ENCODE measurements around the gene STK32C. TPM values are rescaled to one million over a fixed set of nuclear protein-coding genes. Genes with fewer than 3 reads are reported as not detected.
"Not testable (repeated sequence)": the region's sequence is repeated elsewhere in the genome, so short reads cannot be mapped to it uniquely, and the experiment has no call there.

The STK32C gene
- polyA plus RNA-seq, 2 donors, result 4.5 to 5.6 TPM

- Histone ChIP-seq H3K27me3 (ENCODE audit: control insufficient read depth in 1 of 2, insufficient read depth in 2 of 2, low read length in 2 of 2) (no peaks in the 10 kb centered on the region), H3K9me3 (ENCODE audit: control insufficient read depth in 2 of 2, insufficient read depth in 1 of 2, low read depth in 1 of 2, low read length in 1 of 2) (no peaks in the 10 kb centered on the region), H3K4me1 (ENCODE audit: control insufficient read depth in 2 of 2, insufficient read depth in 2 of 2, low read length in 1 of 2) (peaks cover 0 to 4% of the 10 kb centered on the region in 2 donors), H3K36me3 (ENCODE audit: control insufficient read depth in 2 of 2, insufficient read depth in 2 of 2, low read length in 1 of 2) (no peaks in the 10 kb centered on the region), H3K4me3 (ENCODE audit: low read depth in 1 of 2, low read length in 2 of 2) (no peak overlapping the region), H3K27ac (ENCODE audit: low read depth in 2 of 2, low read length in 1 of 2) (no peak overlapping the region)
- 75% methylated on average over 6 of the region's 6 CpGs for WGBS, 2 donors
Observed at GRCh38 chr10:132322586-132323048, 14.9 kb upstream of the STK32C start.

- peaks cover 0 to 4% of the 10 kb centered on the region in 2 donors for H3K4me1 ChIP-seq (ENCODE audit: control insufficient read depth in 2 of 2, insufficient read depth in 2 of 2, low read length in 1 of 2)
- 89 to 93% methylated on average over 10 of the region's 10 CpGs for WGBS, 2 donors
- H3K27ac ChIP-seq (ENCODE audit: low read depth in 2 of 2, low read length in 1 of 2), result no peak overlapping the region
- no peaks in the 10 kb centered on the region for H3K9me3 ChIP-seq (ENCODE audit: control insufficient read depth in 2 of 2, insufficient read depth in 1 of 2, low read depth in 1 of 2, low read length in 1 of 2)
- H3K27me3 ChIP-seq (ENCODE audit: control insufficient read depth in 1 of 2, insufficient read depth in 2 of 2, low read length in 2 of 2), result no peaks in the 10 kb centered on the region
- no peaks in the 10 kb centered on the region for H3K36me3 ChIP-seq (ENCODE audit: control insufficient read depth in 2 of 2, insufficient read depth in 2 of 2, low read length in 1 of 2)
- no peak overlapping the region for H3K4me3 ChIP-seq (ENCODE audit: low read depth in 1 of 2, low read length in 2 of 2)
Observed at GRCh38 chr10:132321726-132322125, 14.0 kb upstream of the STK32C start.

- H3K27ac ChIP-seq (ENCODE audit: low read depth in 2 of 2, low read length in 1 of 2), result no peak overlapping the region
- H3K27me3 ChIP-seq (ENCODE audit: control insufficient read depth in 1 of 2, insufficient read depth in 2 of 2, low read length in 2 of 2), result no peaks in the 10 kb centered on the region
- H3K4me3 ChIP-seq (ENCODE audit: low read depth in 1 of 2, low read length in 2 of 2), result no peak overlapping the region
- peaks cover 0 to 4% of the 10 kb centered on the region in 2 donors for H3K4me1 ChIP-seq (ENCODE audit: control insufficient read depth in 2 of 2, insufficient read depth in 2 of 2, low read length in 1 of 2)
- no peaks in the 10 kb centered on the region for H3K36me3 ChIP-seq (ENCODE audit: control insufficient read depth in 2 of 2, insufficient read depth in 2 of 2, low read length in 1 of 2)
- H3K9me3 ChIP-seq (ENCODE audit: control insufficient read depth in 2 of 2, insufficient read depth in 1 of 2, low read depth in 1 of 2, low read length in 1 of 2), result no peaks in the 10 kb centered on the region
- WGBS, 2 donors, result 87 to 91% methylated on average over 13 of the region's 13 CpGs
Observed at GRCh38 chr10:132320654-132321469, 13.1 kb upstream of the STK32C start.

GRCh38 chr10:132319853-132320653 lies 12.3 kb upstream of the STK32C start:
- no peak overlapping the region for H3K27ac ChIP-seq (ENCODE audit: low read depth in 2 of 2, low read length in 1 of 2)
- H3K9me3 ChIP-seq (ENCODE audit: control insufficient read depth in 2 of 2, insufficient read depth in 1 of 2, low read depth in 1 of 2, low read length in 1 of 2), result no peaks in the 10 kb centered on the region
- H3K4me3 ChIP-seq (ENCODE audit: low read depth in 1 of 2, low read length in 2 of 2), result no peak overlapping the region
- H3K27me3 ChIP-seq (ENCODE audit: control insufficient read depth in 1 of 2, insufficient read depth in 2 of 2, low read length in 2 of 2), result no peaks in the 10 kb centered on the region
- no peaks in the 10 kb centered on the region for H3K36me3 ChIP-seq (ENCODE audit: control insufficient read depth in 2 of 2, insufficient read depth in 2 of 2, low read length in 1 of 2)
- WGBS, 2 donors, result 57 to 60% methylated on average over 15 of the region's 15 CpGs
- H3K4me1 ChIP-seq (ENCODE audit: control insufficient read depth in 2 of 2, insufficient read depth in 2 of 2, low read length in 1 of 2), result peaks cover 0 to 4% of the 10 kb centered on the region in 2 donors

- WGBS, 2 donors, result 90 to 95% methylated on average over 6 of the region's 6 CpGs
- H3K4me3 ChIP-seq (ENCODE audit: low read depth in 1 of 2, low read length in 2 of 2); H3K27me3 ChIP-seq (ENCODE audit: control insufficient read depth in 1 of 2, insufficient read depth in 2 of 2, low read length in 2 of 2); H3K36me3 ChIP-seq (ENCODE audit: control insufficient read depth in 2 of 2, insufficient read depth in 2 of 2, low read length in 1 of 2); H3K27ac ChIP-seq (ENCODE audit: low read depth in 2 of 2, low read length in 1 of 2); H3K4me1 ChIP-seq (ENCODE audit: control insufficient read depth in 2 of 2, insufficient read depth in 2 of 2, low read length in 1 of 2); H3K9me3 ChIP-seq (ENCODE audit: control insufficient read depth in 2 of 2, insufficient read depth in 1 of 2, low read depth in 1 of 2, low read length in 1 of 2): not testable (repeated sequence)
Observed at GRCh38 chr10:132317477-132317876, 9.7 kb upstream of the STK32C start.

GRCh38 chr10:132316133-132316532 lies 8.4 kb upstream of the STK32C start:
- no peak overlapping the region for H3K27ac ChIP-seq (ENCODE audit: low read depth in 2 of 2, low read length in 1 of 2)
- H3K36me3 ChIP-seq (ENCODE audit: control insufficient read depth in 2 of 2, insufficient read depth in 2 of 2, low read length in 1 of 2), result no peaks in the 10 kb centered on the region
- H3K27me3 ChIP-seq (ENCODE audit: control insufficient read depth in 1 of 2, insufficient read depth in 2 of 2, low read length in 2 of 2), result no peaks in the 10 kb centered on the region
- no peaks in the 10 kb centered on the region for H3K9me3 ChIP-seq (ENCODE audit: control insufficient read depth in 2 of 2, insufficient read depth in 1 of 2, low read depth in 1 of 2, low read length in 1 of 2)
- WGBS, 2 donors, result 79 to 88% methylated on average over 5 of the region's 5 CpGs
- peaks cover 0 to 4% of the 10 kb centered on the region in 2 donors for H3K4me1 ChIP-seq (ENCODE audit: control insufficient read depth in 2 of 2, insufficient read depth in 2 of 2, low read length in 1 of 2)
- no peak overlapping the region for H3K4me3 ChIP-seq (ENCODE audit: low read depth in 1 of 2, low read length in 2 of 2)

GRCh38 chr10:132314881-132315280 lies 7.1 kb upstream of the STK32C start:
- H3K27ac ChIP-seq (ENCODE audit: low read depth in 2 of 2, low read length in 1 of 2); H3K4me3 ChIP-seq (ENCODE audit: low read depth in 1 of 2, low read length in 2 of 2); H3K27me3 ChIP-seq (ENCODE audit: control insufficient read depth in 1 of 2, insufficient read depth in 2 of 2, low read length in 2 of 2); H3K9me3 ChIP-seq (ENCODE audit: control insufficient read depth in 2 of 2, insufficient read depth in 1 of 2, low read depth in 1 of 2, low read length in 1 of 2); H3K4me1 ChIP-seq (ENCODE audit: control insufficient read depth in 2 of 2, insufficient read depth in 2 of 2, low read length in 1 of 2); H3K36me3 ChIP-seq (ENCODE audit: control insufficient read depth in 2 of 2, insufficient read depth in 2 of 2, low read length in 1 of 2): not testable (repeated sequence)
- WGBS, 2 donors, result 92 to 96% methylated on average over 8 of the region's 8 CpGs

- peaks cover 0 to 2% of the 10 kb centered on the region in 2 donors for H3K27me3 ChIP-seq (ENCODE audit: control insufficient read depth in 1 of 2, insufficient read depth in 2 of 2, low read length in 2 of 2)
- H3K4me3 ChIP-seq (ENCODE audit: low read depth in 1 of 2, low read length in 2 of 2), result no peak overlapping the region
- no peaks in the 10 kb centered on the region for H3K9me3 ChIP-seq (ENCODE audit: control insufficient read depth in 2 of 2, insufficient read depth in 1 of 2, low read depth in 1 of 2, low read length in 1 of 2)
- WGBS, 2 donors, result 93 to 96% methylated on average over 4 of the region's 4 CpGs
- no peak overlapping the region for H3K27ac ChIP-seq (ENCODE audit: low read depth in 2 of 2, low read length in 1 of 2)
- no peaks in the 10 kb centered on the region for H3K36me3 ChIP-seq (ENCODE audit: control insufficient read depth in 2 of 2, insufficient read depth in 2 of 2, low read length in 1 of 2)
- no peaks in the 10 kb centered on the region for H3K4me1 ChIP-seq (ENCODE audit: control insufficient read depth in 2 of 2, insufficient read depth in 2 of 2, low read length in 1 of 2)
Observed at GRCh38 chr10:132314336-132314735, 6.6 kb upstream of the STK32C start.

- Histone ChIP-seq H3K4me3 (ENCODE audit: low read depth in 1 of 2, low read length in 2 of 2) (no peak overlapping the region), H3K27ac (ENCODE audit: low read depth in 2 of 2, low read length in 1 of 2) (no peak overlapping the region), H3K9me3 (ENCODE audit: control insufficient read depth in 2 of 2, insufficient read depth in 1 of 2, low read depth in 1 of 2, low read length in 1 of 2) (no peaks in the 10 kb centered on the region), H3K36me3 (ENCODE audit: control insufficient read depth in 2 of 2, insufficient read depth in 2 of 2, low read length in 1 of 2) (no peaks in the 10 kb centered on the region), H3K27me3 (ENCODE audit: control insufficient read depth in 1 of 2, insufficient read depth in 2 of 2, low read length in 2 of 2) (peaks cover 0 to 2% of the 10 kb centered on the region in 2 donors), H3K4me1 (ENCODE audit: control insufficient read depth in 2 of 2, insufficient read depth in 2 of 2, low read length in 1 of 2) (peaks cover 0 to 2% of the 10 kb centered on the region in 2 donors)
- WGBS, 2 donors, result 94 to 97% methylated on average over 6 of the region's 6 CpGs
Observed at GRCh38 chr10:132313865-132314264, 6.1 kb upstream of the STK32C start.

All from esophagus (tissue), 2 donors.